ENCODE measurements around the gene SCAMP1. TPM values are rescaled to one million over a fixed set of nuclear protein-coding genes. Genes with fewer than 3 reads are reported as not detected.

SCAMP1 gene
- total and polyA plus RNA-seq, 2 of the 13 experiments (the other 11 are each of a cell fraction or from before 2014, with no cell fraction given): 18.2 to 33.7 TPM

- TF ChIP-seq ZNF850 (CRISPR knock-in tag; conservative IDR thresholded peaks at IDR 0.05): no peak
- peak; percentile 80; the same call in 1 of the 2 replicates for TF ChIP-seq SNAI1 (CRISPR knock-in tag; IDR thresholded peaks at IDR 0.05; ENCODE audit: borderline replicate concordance)
- no peak for TF ChIP-seq KLF16 (CRISPR knock-in tag; IDR thresholded peaks at IDR 0.05)
- TF ChIP-seq ZBTB21 (CRISPR knock-in tag; IDR thresholded peaks at IDR 0.05): no peak
- TF ChIP-seq NR3C1 (CRISPR knock-in tag; IDR thresholded peaks at IDR 0.05): no peak
- TF ChIP-seq SRSF4 (IDR thresholded peaks at IDR 0.05; ENCODE audit: low read depth, low read length, poor library complexity, severe bottlenecking): no peak
- peak; percentile 73; the same call in 1 of the 2 replicates for TF ChIP-seq ZNF292 (CRISPR knock-in tag; IDR thresholded peaks at IDR 0.05; ENCODE audit: borderline replicate concordance, low read depth)
- TF ChIP-seq ARID4A (CRISPR knock-in tag; IDR thresholded peaks at IDR 0.05; ENCODE audit: borderline replicate concordance): peak; percentile 28; the same call in 1 of the 2 replicates
- no peak for TF ChIP-seq TBP (CRISPR knock-in tag; IDR thresholded peaks at IDR 0.05)
- 0 out of 2 replicates have a peak, but pooled peaks have one; percentile 71 for TF ChIP-seq PHF8 (CRISPR knock-in tag; IDR thresholded peaks at IDR 0.05)
- no peak for TF ChIP-seq CEBPZ (IDR thresholded peaks at IDR 0.05; ENCODE audit: low read length)
- no peak for TF ChIP-seq IRF9 (CRISPR knock-in tag; IDR thresholded peaks at IDR 0.05; ENCODE audit: borderline replicate concordance)
- peak; percentile 72; the same call in 1 of the 2 replicates for TF ChIP-seq UBTF (CRISPR knock-in tag; IDR thresholded peaks at IDR 0.05)
Observed at GRCh38 chr5:78360674-78360923, 182 bp downstream of the SCAMP1 start (continued).

All from HepG2 (cell line).